Neuronal stem cell (in vitro differentiated cells): ENCODE results near the gene CELA2A.

Source experiments
- DNase-seq: peaks from one replicate; pipeline ENCODE4 v3.0.0-alpha.2; 2013; ENCODE audit warnings: low spot score
- H2AFZ ChIP-seq: one replicate; pipeline ENCODE4 v1.6.1; 2013; ENCODE audit warnings: mild to moderate bottlenecking, low read length, inconsistent platforms
- H2AK5ac ChIP-seq: 2 replicates; pipeline ENCODE4 v1.6.1; 2013; ENCODE audit warnings: low read depth, mild to moderate bottlenecking, inconsistent platforms, low read length, moderate library complexity, mixed read lengths
- H2BK120ac ChIP-seq: 2 replicates; pipeline ENCODE4 v1.6.1; 2013; ENCODE audit warnings: low read depth, mild to moderate bottlenecking, inconsistent platforms, low read length, moderate library complexity, mixed read lengths
- H2BK12ac ChIP-seq: one replicate; pipeline ENCODE4 v1.6.1; 2013; ENCODE audit warnings: low read length, inconsistent platforms
- H2BK15ac ChIP-seq: 2 replicates; pipeline ENCODE4 v1.6.1; 2013; ENCODE audit warnings: mild to moderate bottlenecking, low read length, inconsistent platforms, mixed read lengths
- H2BK5ac ChIP-seq: one replicate; pipeline ENCODE4 v1.6.1; 2013; ENCODE audit warnings: inconsistent platforms, mild to moderate bottlenecking, low read length, moderate library complexity
- H3K14ac ChIP-seq: one replicate; pipeline ENCODE4 v1.6.1; 2013; ENCODE audit warnings: low read length, inconsistent platforms
- H3K18ac ChIP-seq: 2 replicates; pipeline ENCODE4 v1.6.1; 2013; ENCODE audit warnings: low read length, inconsistent platforms
- H3K23ac ChIP-seq: 2 replicates; pipeline ENCODE4 v1.6.1; 2013; ENCODE audit warnings: low read depth, mild to moderate bottlenecking, mixed read lengths, low read length, inconsistent platforms; ENCODE audit not compliant: poor library complexity
- H3K27ac ChIP-seq: replicated peaks from 3 replicates; pipeline ENCODE4 v1.5.1; 2013; ENCODE audit warnings: low read length, inconsistent platforms
- H3K27me3 ChIP-seq, 3 experiments: 2 replicates each; pipeline ENCODE4 v1.6.1; 2013; ENCODE audit warnings: low read length in 3 of 3, mild to moderate bottlenecking in 2 of 3, inconsistent platforms in 1 of 3, low read depth in 1 of 3, mixed read lengths in 1 of 3, moderate library complexity in 1 of 3; ENCODE audit not compliant: control insufficient read depth in 3 of 3, insufficient read depth in 3 of 3
- H3K36me3 ChIP-seq, 2 donors: replicated peaks in 1 of 2; 2 replicates each; pipeline ENCODE4 v1.6.1; 2013; ENCODE audit warnings: low read length in 2 of 2; ENCODE audit not compliant: control insufficient read depth in 2 of 2, insufficient read depth in 2 of 2
- H3K4ac ChIP-seq: 2 replicates; pipeline ENCODE4 v1.6.1; 2013; ENCODE audit warnings: inconsistent platforms, mild to moderate bottlenecking, low read length, moderate library complexity
- H3K4me1 ChIP-seq, 2 donors: 1 replicate in 1 of 2; 2 replicates in 1 of 2; pipeline ENCODE4 v1.6.1; 2013; ENCODE audit warnings: low read length in 2 of 2, low read depth in 1 of 2; ENCODE audit not compliant: control insufficient read depth in 2 of 2, insufficient read depth in 1 of 2
- H3K4me2 ChIP-seq: one replicate; pipeline ENCODE4 v1.6.1; 2013; ENCODE audit warnings: mild to moderate bottlenecking, low read length, inconsistent platforms; ENCODE audit not compliant: insufficient read depth, poor library complexity, severe bottlenecking
- H3K4me3 ChIP-seq, 2 donors: 2 replicates each; pipeline ENCODE4 v1.5.1; 2013; ENCODE audit warnings: low read length in 2 of 2, mild to moderate bottlenecking in 2 of 2, inconsistent platforms in 1 of 2, moderate library complexity in 1 of 2
- H3K79me1 ChIP-seq: one replicate; pipeline ENCODE4 v1.6.1; 2013; ENCODE audit warnings: low read depth, mild to moderate bottlenecking, inconsistent platforms, low read length, moderate library complexity
- H3K9ac ChIP-seq: one replicate; pipeline ENCODE4 v1.6.1; 2013; ENCODE audit warnings: mild to moderate bottlenecking, low read depth, low read length, inconsistent platforms; ENCODE audit not compliant: poor library complexity
- H3K9me3 ChIP-seq, 2 donors: replicated peaks in 1 of 2; 2 replicates each; pipeline versions ENCODE3 to v1.6.1; 2013; ENCODE audit warnings: low read length in 2 of 2, mild to moderate bottlenecking in 2 of 2, inconsistent platforms in 1 of 2, low read depth in 1 of 2, mixed read lengths in 1 of 2, moderate library complexity in 1 of 2; ENCODE audit not compliant: control insufficient read depth in 2 of 2, insufficient read depth in 1 of 2
- H4K8ac ChIP-seq: one replicate; pipeline ENCODE4 v1.6.1; 2013; ENCODE audit warnings: low read depth, mild to moderate bottlenecking, inconsistent platforms, low read length, moderate library complexity
- H4K91ac ChIP-seq: one replicate; pipeline ENCODE4 v1.6.1; 2013; ENCODE audit warnings: low read length, low read depth, mild to moderate bottlenecking, inconsistent platforms; ENCODE audit not compliant: poor library complexity
- WGBS, 2 donors: extraction: QIAGEN DNeasy Blood & Tissue Kit; methylation state at CpG; one replicate each; pipeline ENCODE4 v1.1.7; 2013; ENCODE audit warnings: missing lambda C conversion rate in 2 of 2, mixed read lengths in 1 of 2; ENCODE audit not compliant: insufficient read length in 2 of 2, insufficient replicate concordance in 1 of 2; ENCODE audit errors: extremely low coverage in 2 of 2; 5-methylcytosine and 5-hydroxymethylcytosine counted together

CELA2A gene

DNA sequence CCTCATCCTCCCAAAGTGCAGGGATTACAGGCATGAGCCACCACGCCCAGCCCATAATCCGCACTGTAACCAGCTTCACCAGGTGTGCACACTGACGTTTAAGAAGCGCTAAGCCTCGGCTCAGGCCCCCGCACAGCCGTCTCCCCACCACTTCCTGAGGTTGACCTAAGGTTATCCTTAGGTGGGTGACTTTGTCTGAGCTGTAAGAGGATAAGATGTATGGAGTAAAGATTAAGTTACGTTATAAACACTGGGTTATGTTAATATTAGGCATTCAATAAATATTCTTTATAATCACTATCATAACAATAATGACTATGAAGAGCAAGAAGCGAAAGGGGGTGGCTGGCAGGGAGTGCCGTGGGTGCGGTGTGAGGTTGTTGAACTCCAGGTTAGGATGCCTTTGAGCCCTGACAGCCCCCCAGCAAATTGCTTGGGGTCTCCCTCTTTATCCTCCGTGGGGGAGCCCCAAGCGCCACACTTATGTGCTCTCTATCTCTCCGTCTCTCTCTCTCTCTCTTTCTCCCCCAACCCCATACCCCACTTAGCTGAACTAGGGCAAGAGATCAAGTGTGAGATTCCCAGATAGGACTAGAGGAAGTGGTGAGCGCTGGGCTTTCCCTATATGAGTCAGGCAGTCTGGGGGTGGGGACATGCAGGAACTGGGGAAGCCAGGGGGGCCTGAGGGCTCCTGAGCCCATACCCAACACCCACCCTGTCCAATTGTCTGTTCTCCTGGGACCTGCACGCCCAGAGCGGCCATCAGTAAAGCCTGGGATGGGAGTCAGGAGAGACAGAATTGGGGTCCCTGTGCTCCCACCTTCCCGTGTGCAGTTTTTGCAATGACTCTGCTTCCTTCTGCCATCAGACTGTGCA is 39.2 kb upstream of the CELA2A start:
- no peak for DNase-seq
- Histone ChIP-seq H3K23ac (no peak overlapping the region), H3K4ac (no peak overlapping the region), H3K18ac (no peak overlapping the region), H3K4me1 (no peaks in the 10 kb centered on the region), H2BK120ac (no peak overlapping the region), H3K4me3 (no peak overlapping the region), H2BK5ac (no peak overlapping the region), H2BK15ac (no peak overlapping the region), H3K27me3 (no peaks in the 10 kb centered on the region), H3K9me3 (peaks cover 0 to 5% of the 10 kb centered on the region in 2 donors), H3K14ac (no peak overlapping the region), H2BK12ac (no peak overlapping the region), H3K79me1 (no peaks in the 10 kb centered on the region), H2AK5ac (no peak overlapping the region), H3K27ac (no peak overlapping the region), H3K4me2 (no peak overlapping the region), H2AFZ (no peak overlapping the region), H3K36me3 (no peaks in the 10 kb centered on the region), H3K9ac (no peak overlapping the region), H4K91ac (no peak overlapping the region), H4K8ac (no peak overlapping the region)
- no CpG with 5 or more reads among the region's 18 CpGs for WGBS, 2 donors

DNA sequence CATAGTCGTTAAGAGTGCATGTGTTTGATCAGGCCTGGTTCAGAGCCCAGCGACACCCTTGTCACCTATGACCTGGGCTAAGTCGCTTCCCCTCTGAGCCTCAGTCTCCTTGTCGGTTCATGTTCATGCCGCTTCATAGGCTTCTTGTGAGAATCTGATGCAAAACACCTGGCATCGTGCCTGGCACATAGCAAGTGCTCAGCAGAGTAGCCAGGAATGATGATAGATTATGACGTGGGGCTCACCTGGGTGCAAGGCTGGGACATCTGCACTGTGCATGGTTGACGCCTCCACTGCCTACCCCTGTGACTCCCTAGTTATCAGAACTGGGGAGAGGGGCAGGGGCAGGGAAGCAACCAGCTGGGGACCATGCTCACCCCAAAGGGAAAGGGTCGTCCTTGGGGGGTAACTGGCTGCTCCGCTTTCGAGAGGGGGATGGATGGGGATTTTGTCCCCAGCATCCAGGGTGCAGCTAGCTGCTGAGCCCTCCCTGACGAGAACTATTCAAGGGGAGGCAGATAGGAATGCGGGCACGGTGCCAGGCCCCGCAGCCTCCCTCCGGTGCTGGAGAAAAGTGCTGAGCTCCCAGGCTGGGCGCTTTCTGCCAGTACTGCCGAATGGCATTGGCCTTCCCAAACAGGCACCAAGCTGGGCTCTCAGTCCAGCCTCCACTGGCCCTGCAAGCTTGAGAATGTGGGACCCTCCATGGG is 37.6 kb upstream of the CELA2A start:
- DNase-seq, result no peak
- Histone ChIP-seq H4K8ac (no peak overlapping the region), H2BK120ac (no peak overlapping the region), H3K4ac (no peak overlapping the region), H2BK12ac (no peak overlapping the region), H2AK5ac (peak overlapping the region; percentile 57), H3K4me1 (no peaks in the 10 kb centered on the region), H3K23ac (peak overlapping the region; percentile 25), H3K4me2 (no peak overlapping the region), H3K79me1 (no peaks in the 10 kb centered on the region), H4K91ac (no peak overlapping the region), H3K9me3 (peaks cover 0 to 5% of the 10 kb centered on the region in 2 donors), H3K9ac (no peak overlapping the region), H3K14ac (no peak overlapping the region), H3K27me3 (no peaks in the 10 kb centered on the region), H3K36me3 (no peaks in the 10 kb centered on the region), H3K4me3 (no peak overlapping the region), H2BK5ac (no peak overlapping the region), H3K27ac (no peak overlapping the region), H2AFZ (no peak overlapping the region), H2BK15ac (no peak overlapping the region), H3K18ac (peak overlapping the region; percentile 13)
- no CpG with 5 or more reads among the region's 18 CpGs for WGBS, 2 donors

DNA sequence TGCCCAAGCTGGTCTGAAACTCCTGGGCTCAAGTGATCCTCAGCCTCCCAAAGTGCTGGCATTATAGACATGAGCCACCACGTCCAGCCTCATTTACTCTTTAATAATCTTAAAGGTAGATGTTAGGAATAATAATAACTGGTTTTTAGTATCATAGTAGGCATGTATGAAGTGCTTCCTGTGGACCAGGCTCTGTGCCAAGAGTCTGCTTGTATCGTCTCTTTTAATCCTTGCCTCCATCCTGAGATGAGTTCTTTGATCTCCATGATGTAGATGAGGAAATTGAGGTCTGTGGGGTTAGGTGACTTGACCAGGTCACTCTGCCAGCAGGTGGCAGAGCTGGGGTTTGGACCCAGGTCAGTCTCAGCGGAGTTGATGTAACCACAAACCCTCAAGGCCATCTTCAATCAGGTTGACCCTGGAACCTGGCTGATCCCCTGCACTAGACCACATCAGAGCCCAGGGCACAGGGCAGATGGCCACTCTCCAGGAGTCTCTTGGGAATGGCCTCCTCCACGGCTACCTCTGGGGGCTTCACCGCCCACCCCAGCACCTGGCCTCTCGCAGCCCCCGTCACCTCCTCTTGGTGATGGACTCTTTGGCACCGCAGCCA is 35.6 kb upstream of the CELA2A start:
- no peaks in the 10 kb centered on the region for H3K79me1 ChIP-seq
- no peak overlapping the region for H2BK15ac ChIP-seq
- H4K91ac ChIP-seq, result no peak overlapping the region
- H3K27me3 ChIP-seq, result no peaks in the 10 kb centered on the region
- H3K4me1 ChIP-seq, result no peaks in the 10 kb centered on the region
- no peak for DNase-seq
- no peak overlapping the region for H3K9ac ChIP-seq
- no peak overlapping the region for H2AFZ ChIP-seq
- no peak overlapping the region for H4K8ac ChIP-seq
- H3K9me3 ChIP-seq, result peaks cover 0 to 5% of the 10 kb centered on the region in 2 donors
- WGBS, 2 donors, result no CpG with 5 or more reads among the region's 8 CpGs
- H3K4ac ChIP-seq, result no peak overlapping the region
- no peak overlapping the region for H3K4me3 ChIP-seq
- no peak overlapping the region for H2BK12ac ChIP-seq
- H3K23ac ChIP-seq, result no peak overlapping the region
- H2BK120ac ChIP-seq, result no peak overlapping the region
- H3K36me3 ChIP-seq, result no peaks in the 10 kb centered on the region
- H2BK5ac ChIP-seq, result no peak overlapping the region
- no peak overlapping the region for H3K14ac ChIP-seq
- H3K27ac ChIP-seq, result no peak overlapping the region
- H2AK5ac ChIP-seq, result no peak overlapping the region
- no peak overlapping the region for H3K4me2 ChIP-seq
- H3K18ac ChIP-seq, result no peak overlapping the region

DNA sequence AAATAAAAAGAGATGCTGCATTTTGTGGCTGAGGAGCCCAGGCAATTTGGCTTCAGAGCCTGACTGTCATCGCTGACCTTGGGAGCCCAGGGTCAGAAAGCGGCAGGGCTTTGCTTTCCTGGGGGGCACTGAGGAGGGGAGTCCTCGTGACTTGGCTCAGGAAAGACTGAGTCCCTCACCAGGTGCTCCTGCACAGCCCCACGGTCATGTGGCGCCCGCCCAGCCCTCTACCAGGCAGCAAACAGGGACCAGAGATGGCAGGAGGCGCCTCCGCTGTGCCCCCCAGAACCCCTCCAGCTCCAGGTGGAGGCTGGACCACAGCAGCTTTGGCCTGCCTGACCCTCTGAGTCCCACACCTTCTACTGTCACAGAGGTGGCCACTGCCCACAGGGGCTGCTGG is 33.7 kb upstream of the CELA2A start:
- Histone ChIP-seq H3K79me1 (no peaks in the 10 kb centered on the region), H2BK12ac (no peak overlapping the region), H3K4ac (no peak overlapping the region), H3K18ac (peak overlapping the region; percentile 70), H3K27ac (no peak overlapping the region), H3K36me3 (no peaks in the 10 kb centered on the region), H4K91ac (no peak overlapping the region), H4K8ac (no peak overlapping the region), H3K4me2 (no peak overlapping the region), H3K9me3 (peaks cover 0 to 5% of the 10 kb centered on the region in 2 donors), H2AK5ac (peak overlapping the region; percentile 74), H2AFZ (no peak overlapping the region), H3K9ac (no peak overlapping the region), H3K4me1 (peaks cover 3 to 6% of the 10 kb centered on the region in 2 donors), H3K23ac (peak overlapping the region; percentile 40), H3K4me3 (no peak overlapping the region), H2BK5ac (peak overlapping the region; percentile 72), H3K14ac (no peak overlapping the region), H2BK15ac (no peak overlapping the region), H3K27me3 (no peaks in the 10 kb centered on the region), H2BK120ac (no peak overlapping the region)
- no CpG with 5 or more reads among the region's 8 CpGs for WGBS, 2 donors
- DNase-seq, result no peak
